Natural killer cell treated with Interleukin-12 subunit alpha and Interleukin-12 subunit beta and Interleukin-15 and Interleukin-18, amount 100 ng/mL, for 72 hours (primary cell): Measurements from ENCODE around the gene WDR18. TPM values are rescaled to one million over a fixed set of nuclear protein-coding genes. Genes with fewer than 3 reads are reported as not detected.

Source experiments
- ATAC-seq, 2 donors: fragments of 150-1000 bp; cut with Tn5 transposase in 1 of 2; sonication (Bioruptor Pico), chemical (Tn5 transposase) in 1 of 2; 2 replicates each; pipeline ENCODE4 v1.10.0; 2021
- DNase-seq: peaks from one replicate; pipeline ENCODE4 v3.0.0; 2022; ENCODE audit warnings: low spot score
- H3K27ac Mint-ChIP-seq, 2 donors: 1 replicate in 1 of 2; 2 replicates in 1 of 2; pipeline ENCODE4 v1.8.0; 2022; ENCODE audit warnings: mixed read lengths in 2 of 2, mild to moderate bottlenecking in 1 of 2, moderate library complexity in 1 of 2
- H3K27me3 Mint-ChIP-seq, 2 donors: 1 replicate in 1 of 2; 2 replicates in 1 of 2; pipeline ENCODE4 v1.8.0; 2022; ENCODE audit warnings: mixed read lengths in 2 of 2
- H3K36me3 Mint-ChIP-seq: one replicate; pipeline ENCODE4 v1.8.0; 2022; ENCODE audit warnings: mixed read lengths
- H3K4me1 Mint-ChIP-seq, 2 donors: 1 replicate in 1 of 2; 2 replicates in 1 of 2; pipeline ENCODE4 v1.8.0; 2022; ENCODE audit warnings: low read depth in 2 of 2, mixed read lengths in 2 of 2, mild to moderate bottlenecking in 1 of 2
- H3K4me3 Mint-ChIP-seq: one replicate; pipeline ENCODE4 v1.8.0; 2022; ENCODE audit warnings: mixed read lengths
- H3K9me3 Mint-ChIP-seq: 2 replicates; pipeline ENCODE4 v1.8.0; 2022; ENCODE audit warnings: mixed read lengths
- total RNA-seq, 2 donors: library from RNA; stranded (reverse); gene quantifications; one replicate each; pipeline ENCODE4 v1.2.3, GENCODE V29; 2022

WDR18 gene
- total RNA-seq, 2 donors from 2014 or later, result 57.8 to 106 TPM

DNA sequence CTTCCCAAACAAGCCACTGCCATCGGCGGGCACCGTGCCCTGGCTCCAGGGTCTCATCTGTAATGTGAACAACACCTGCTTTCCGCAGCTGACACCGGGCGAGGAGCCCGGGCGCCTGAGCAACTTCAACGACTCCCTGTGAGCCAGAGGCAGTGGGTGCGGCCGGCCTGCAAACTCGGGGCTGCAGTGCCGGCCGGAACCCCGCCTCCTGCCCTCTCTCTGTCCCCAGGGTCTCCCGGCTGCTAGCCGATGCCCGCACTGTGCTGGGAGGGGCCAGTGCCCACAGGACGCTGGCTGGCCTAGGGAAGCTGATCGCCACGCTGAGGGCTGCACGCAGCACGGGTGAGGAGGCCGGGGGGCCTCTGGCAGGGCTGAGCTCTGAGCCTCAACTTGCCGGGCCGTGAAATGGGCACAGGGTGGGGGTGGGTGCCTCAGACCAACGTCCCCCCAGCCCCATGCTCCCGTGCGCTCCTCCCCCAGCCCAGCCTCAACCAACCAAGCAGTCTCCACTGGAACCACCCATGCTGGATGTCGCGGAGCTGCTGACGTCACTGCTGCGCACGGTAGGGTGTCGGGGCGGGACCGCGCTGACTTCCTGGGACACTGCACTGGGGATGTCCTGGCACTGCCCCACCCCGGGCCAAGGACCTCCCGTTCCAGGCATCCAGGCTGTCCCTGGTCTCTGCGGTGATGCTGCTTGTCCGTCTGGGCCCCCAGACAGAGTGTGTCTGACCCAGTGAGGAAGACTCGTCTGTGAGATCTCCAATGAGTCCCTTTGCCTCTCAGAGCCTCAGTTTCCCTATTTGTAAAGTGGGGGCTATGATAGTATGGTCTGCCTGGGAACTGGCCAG lies 57.9 kb downstream of the WDR18 start:
- H3K9me3 Mint-ChIP-seq, result no peaks in the 10 kb centered on the region
- no peaks in the 10 kb centered on the region for H3K36me3 Mint-ChIP-seq
- H3K4me1 Mint-ChIP-seq, result peaks cover 29 to 32% of the 10 kb centered on the region in 2 donors
- no peak overlapping the region for H3K27ac Mint-ChIP-seq
- H3K27me3 Mint-ChIP-seq, result no peaks in the 10 kb centered on the region
- ATAC-seq, result no peak
- H3K4me3 Mint-ChIP-seq, result peak overlapping the region; percentile 17
- no peak for DNase-seq

DNA sequence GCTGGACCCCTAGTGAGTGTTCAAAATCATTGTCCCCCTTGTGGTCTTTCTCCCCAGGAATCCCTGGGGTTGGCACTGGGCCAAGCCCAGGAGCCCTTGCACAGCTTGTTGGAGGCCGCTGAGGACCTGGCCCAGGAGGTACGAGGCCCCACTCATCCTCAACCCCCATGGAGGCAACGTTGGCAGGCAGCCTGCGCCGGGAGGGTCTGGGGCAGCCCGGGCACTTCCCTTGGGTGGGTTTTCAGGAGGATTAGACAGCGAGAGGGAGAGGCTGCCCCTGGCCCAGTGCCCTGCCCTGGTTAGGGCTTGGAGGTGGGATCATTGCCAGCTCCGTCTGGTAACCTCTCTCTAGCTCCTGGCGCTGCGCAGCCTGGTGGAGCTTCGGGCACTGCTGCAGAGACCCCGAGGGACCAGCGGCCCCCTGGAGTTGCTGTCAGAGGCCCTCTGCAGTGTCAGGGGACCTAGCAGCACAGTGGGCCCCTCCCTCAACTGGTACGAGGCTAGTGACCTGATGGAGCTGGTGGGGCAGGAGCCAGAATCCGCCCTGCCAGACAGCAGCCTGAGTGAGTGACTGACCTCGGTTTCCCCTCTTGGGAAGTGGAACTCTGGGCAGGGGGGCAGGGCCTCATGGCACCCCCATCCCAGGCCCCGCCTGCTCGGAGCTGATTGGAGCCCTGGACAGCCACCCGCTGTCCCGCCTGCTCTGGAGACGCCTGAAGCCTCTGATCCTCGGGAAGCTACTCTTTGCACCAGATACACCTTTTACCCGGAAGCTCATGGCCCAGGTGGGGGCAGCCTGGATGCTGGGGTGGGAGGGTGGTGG lies 58.8 kb downstream of the WDR18 start:
- ATAC-seq, result no peak
- no peak overlapping the region for H3K27ac Mint-ChIP-seq
- no peak for DNase-seq
- H3K36me3 Mint-ChIP-seq, result no peaks in the 10 kb centered on the region
- H3K4me3 Mint-ChIP-seq, result peak overlapping the region; percentile 17
- no peaks in the 10 kb centered on the region for H3K9me3 Mint-ChIP-seq
- H3K27me3 Mint-ChIP-seq, result no peaks in the 10 kb centered on the region
- H3K4me1 Mint-ChIP-seq, result peaks cover 23 to 26% of the 10 kb centered on the region in 2 donors

Other genes starting within 250 kb of the WDR18 start
- gene MISP, start 233.2 kb upstream of the WDR18 start, total RNA-seq, result not detected
- 100 to 1,000 TPM; 604 to 619 TPM for gene PTBP1, start 186.9 kb upstream of the WDR18 start, total RNA-seq
- not detected for gene PLPPR3, start 162.4 kb upstream of the WDR18 start, total RNA-seq
- gene AZU1, start 156.5 kb upstream of the WDR18 start, total RNA-seq, result under 1 TPM; 0.25 to 0.36 TPM
- not detected for gene PRTN3, start 143.3 kb upstream of the WDR18 start, total RNA-seq
- not detected for gene ELANE, start 132.0 kb upstream of the WDR18 start, total RNA-seq
- gene CFD, start 124.7 kb upstream of the WDR18 start, total RNA-seq, result under 1 TPM in 1 of 2 donors, not detected in 1; 0.53 TPM
- 10 to 100 TPM; 46.4 to 79.6 TPM for gene MED16, start 91.2 kb upstream of the WDR18 start, total RNA-seq
- not detected for gene RNU6-9, start 90.9 kb upstream of the WDR18 start, total RNA-seq
- gene R3HDM4, start 71.1 kb upstream of the WDR18 start, total RNA-seq, result 10 to 100 TPM; 48.4 to 68.3 TPM
- 1 to 10 TPM in 1 of 2 donors, not detected in 1; 1.1 TPM for gene KISS1R, start 67.0 kb upstream of the WDR18 start, total RNA-seq
- 10 to 100 TPM; 42.8 to 46.1 TPM for gene ARID3A, start 58.3 kb upstream of the WDR18 start, total RNA-seq
- gene GRIN3B, start 16.1 kb downstream of the WDR18 start, total RNA-seq, result not detected
- 100 to 1,000 TPM; 150 to 267 TPM for gene TMEM259, start 36.8 kb downstream of the WDR18 start, total RNA-seq
- gene RNU6-2, start 37.2 kb downstream of the WDR18 start, total RNA-seq, result not detected
- 100 to 1,000 TPM; 119 to 141 TPM for gene CNN2, start 42.3 kb downstream of the WDR18 start, total RNA-seq
- gene ABCA7, start 55.8 kb downstream of the WDR18 start, total RNA-seq, result 10 to 100 TPM; 53.7 to 69.9 TPM
- gene ARHGAP45, start 82.8 kb downstream of the WDR18 start, total RNA-seq, result 100 to 1,000 TPM; 320 to 338 TPM
- gene POLR2E, start 111.0 kb downstream of the WDR18 start, total RNA-seq, result 100 to 1,000 TPM; 168 to 241 TPM
- 100 to 1,000 TPM in 1 of 2 donors, 10 to 100 TPM in 1; 86.4 to 174 TPM for gene GPX4, start 119.6 kb downstream of the WDR18 start, total RNA-seq
- gene SBNO2, start 189.9 kb downstream of the WDR18 start, total RNA-seq, result 100 to 1,000 TPM; 204 to 205 TPM
- gene STK11, start 221.4 kb downstream of the WDR18 start, total RNA-seq, result 10 to 100 TPM; 50.9 to 79.2 TPM